Measurements from ENCODE around the gene WDR12.

Gene WDR12

DNA sequence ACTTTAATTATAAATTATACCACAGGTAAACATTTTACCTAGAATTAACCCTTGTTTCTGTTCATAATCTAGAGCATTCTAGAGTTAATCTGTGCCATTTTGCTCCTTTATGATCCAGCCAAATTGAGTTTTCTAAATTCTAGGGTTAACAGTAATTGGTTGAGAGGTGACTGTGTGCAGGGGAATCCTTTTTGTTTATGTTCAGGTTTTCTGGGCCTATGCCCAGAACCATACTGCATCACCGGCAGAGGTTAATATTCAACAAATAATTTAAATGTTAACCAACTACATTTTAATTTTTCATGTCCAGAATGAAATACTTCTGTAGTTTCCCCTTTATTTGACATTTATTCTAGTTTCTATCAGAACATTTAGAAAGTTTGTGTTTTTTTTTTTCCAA lies 32.9 kb upstream of the WDR12 start:
- TF ChIP-seq, protein P1, sequence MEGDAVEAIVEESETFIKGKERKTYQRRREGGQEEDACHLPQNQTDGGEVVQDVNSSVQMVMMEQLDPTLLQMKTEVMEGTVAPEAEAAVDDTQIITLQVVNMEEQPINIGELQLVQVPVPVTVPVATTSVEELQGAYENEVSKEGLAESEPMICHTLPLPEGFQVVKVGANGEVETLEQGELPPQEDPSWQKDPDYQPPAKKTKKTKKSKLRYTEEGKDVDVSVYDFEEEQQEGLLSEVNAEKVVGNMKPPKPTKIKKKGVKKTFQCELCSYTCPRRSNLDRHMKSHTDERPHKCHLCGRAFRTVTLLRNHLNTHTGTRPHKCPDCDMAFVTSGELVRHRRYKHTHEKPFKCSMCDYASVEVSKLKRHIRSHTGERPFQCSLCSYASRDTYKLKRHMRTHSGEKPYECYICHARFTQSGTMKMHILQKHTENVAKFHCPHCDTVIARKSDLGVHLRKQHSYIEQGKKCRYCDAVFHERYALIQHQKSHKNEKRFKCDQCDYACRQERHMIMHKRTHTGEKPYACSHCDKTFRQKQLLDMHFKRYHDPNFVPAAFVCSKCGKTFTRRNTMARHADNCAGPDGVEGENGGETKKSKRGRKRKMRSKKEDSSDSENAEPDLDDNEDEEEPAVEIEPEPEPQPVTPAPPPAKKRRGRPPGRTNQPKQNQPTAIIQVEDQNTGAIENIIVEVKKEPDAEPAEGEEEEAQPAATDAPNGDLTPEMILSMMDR (IDR thresholded peaks at IDR 0.05; ENCODE audit: insufficient read depth, low read length, poor library complexity, severe bottlenecking): no peak
- Histone ChIP-seq H3K36me3 (ENCODE audit: control insufficient read depth, insufficient read depth, low read length) (no peaks in the 10 kb centered on the region; the same call in 1 of the 2 replicates), H3K4me3 (replicated peaks; ENCODE audit: low read depth, low read length) (no peak overlapping the region), H3K27me3 (replicated peaks; ENCODE audit: control insufficient read depth, insufficient read depth, low read length) (no peaks in the 10 kb centered on the region)
- no peak for DNase-seq (ENCODE audit: extremely low read depth, insufficient read length)

DNA sequence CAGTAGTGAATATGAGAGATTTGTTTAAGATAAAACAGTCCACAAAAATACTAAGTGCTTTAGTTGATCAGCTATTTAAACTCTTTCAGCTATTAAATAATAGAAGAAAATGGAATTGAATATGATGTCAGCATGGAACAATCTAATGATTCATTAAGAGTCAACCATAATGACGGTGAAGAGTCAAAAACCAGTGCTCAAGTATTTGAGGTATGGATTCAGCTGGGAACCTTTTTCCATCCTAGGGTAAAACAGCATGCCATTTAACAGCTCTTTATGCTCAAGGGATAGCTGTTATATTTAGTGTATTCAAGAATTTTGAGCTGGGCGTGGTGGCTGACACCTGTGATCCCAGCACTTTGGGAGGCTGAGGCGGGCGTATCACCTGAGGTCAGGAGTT lies 30.3 kb upstream of the WDR12 start:
- TF ChIP-seq, protein P1 (IDR thresholded peaks at IDR 0.05; ENCODE audit: insufficient read depth, low read length, poor library complexity, severe bottlenecking): no peak
- no peak for DNase-seq (ENCODE audit: extremely low read depth, insufficient read length)
- H3K36me3 ChIP-seq (ENCODE audit: control insufficient read depth, insufficient read depth, low read length): no peaks in the 10 kb centered on the region; the same call in 1 of the 2 replicates
- no peak overlapping the region for H3K4me3 ChIP-seq (replicated peaks; ENCODE audit: low read depth, low read length)
- no peaks in the 10 kb centered on the region for H3K27me3 ChIP-seq (replicated peaks; ENCODE audit: control insufficient read depth, insufficient read depth, low read length)

DNA sequence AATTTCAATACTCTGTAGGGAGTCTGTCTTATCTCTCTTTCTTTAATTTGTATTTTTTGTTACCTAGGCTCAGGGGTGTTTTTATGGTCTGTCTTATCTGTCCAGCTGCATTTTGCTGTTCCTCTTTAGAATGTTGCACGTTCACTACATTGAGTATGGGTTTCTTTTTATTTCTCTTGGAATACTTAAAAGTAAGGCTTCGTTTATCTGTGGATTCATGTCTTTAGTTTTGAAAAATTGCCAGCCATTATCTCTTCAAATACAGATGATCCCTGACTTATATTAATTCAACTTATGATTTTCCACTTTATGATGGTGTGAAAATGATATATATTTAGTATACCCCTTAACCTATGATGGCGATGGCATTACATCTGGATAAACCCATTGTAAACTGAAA lies 27.5 kb upstream of the WDR12 start:
- H3K4me3 ChIP-seq (replicated peaks; ENCODE audit: low read depth, low read length): no peak overlapping the region
- H3K36me3 ChIP-seq (ENCODE audit: control insufficient read depth, insufficient read depth, low read length): no peaks in the 10 kb centered on the region; the same call in 1 of the 2 replicates
- no peak for DNase-seq (ENCODE audit: extremely low read depth, insufficient read length)
- H3K27me3 ChIP-seq (replicated peaks; ENCODE audit: control insufficient read depth, insufficient read depth, low read length): no peaks in the 10 kb centered on the region
- TF ChIP-seq, protein P1 (IDR thresholded peaks at IDR 0.05; ENCODE audit: insufficient read depth, low read length, poor library complexity, severe bottlenecking): no peak

DNA sequence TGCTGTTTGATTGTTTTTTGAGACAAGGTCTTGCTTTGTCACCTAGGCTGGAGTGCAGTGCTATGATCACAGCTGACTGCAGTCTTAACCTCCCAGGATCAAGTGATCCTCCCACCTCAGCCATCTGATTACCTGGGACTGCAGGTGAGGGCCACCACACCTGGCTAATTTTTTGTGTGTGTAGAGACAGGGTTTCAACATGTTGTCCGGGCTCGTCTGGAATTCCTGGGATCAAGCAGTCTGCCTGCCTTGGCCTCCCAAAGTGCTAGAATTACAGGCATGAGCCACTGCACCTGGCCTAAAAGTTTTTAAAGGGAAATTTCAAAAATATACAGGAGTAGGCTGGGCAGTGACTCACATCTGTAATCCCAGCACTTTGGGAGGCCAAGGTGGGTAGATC lies 23.0 kb upstream of the WDR12 start:
- TF ChIP-seq, protein P1 (IDR thresholded peaks at IDR 0.05; ENCODE audit: insufficient read depth, low read length, poor library complexity, severe bottlenecking): no peak
- no peak for DNase-seq (ENCODE audit: extremely low read depth, insufficient read length)
- H3K36me3 ChIP-seq (ENCODE audit: control insufficient read depth, insufficient read depth, low read length): no peaks in the 10 kb centered on the region
- H3K4me3 ChIP-seq (replicated peaks; ENCODE audit: low read depth, low read length): no peak overlapping the region
- H3K27me3 ChIP-seq (replicated peaks; ENCODE audit: control insufficient read depth, insufficient read depth, low read length): no peaks in the 10 kb centered on the region

DNA sequence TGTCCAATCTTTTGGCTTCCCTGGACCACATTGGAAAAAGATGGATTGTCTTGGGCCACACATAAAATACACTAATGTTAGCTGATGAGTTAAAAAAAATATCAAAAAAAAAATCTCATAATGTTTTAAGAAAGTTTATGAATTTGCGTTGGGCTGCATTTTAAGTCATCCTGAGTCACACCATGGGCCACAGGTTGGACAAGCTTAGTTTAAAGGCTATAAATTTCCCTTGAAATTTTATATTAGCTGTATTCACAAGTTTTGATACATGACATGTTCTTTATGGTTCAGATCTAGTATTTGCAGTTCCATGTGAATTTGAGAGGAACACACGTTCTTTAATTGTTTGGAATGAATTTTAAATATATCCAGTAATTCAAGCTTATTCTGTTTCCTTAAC lies 22.5 kb upstream of the WDR12 start:
- DNase-seq (ENCODE audit: extremely low read depth, insufficient read length): no peak
- Histone ChIP-seq H3K4me3 (replicated peaks; ENCODE audit: low read depth, low read length) (no peak overlapping the region), H3K36me3 (ENCODE audit: control insufficient read depth, insufficient read depth, low read length) (no peaks in the 10 kb centered on the region), H3K27me3 (replicated peaks; ENCODE audit: control insufficient read depth, insufficient read depth, low read length) (no peaks in the 10 kb centered on the region)
- TF ChIP-seq, protein P1 (IDR thresholded peaks at IDR 0.05; ENCODE audit: insufficient read depth, low read length, poor library complexity, severe bottlenecking): no peak

DNA sequence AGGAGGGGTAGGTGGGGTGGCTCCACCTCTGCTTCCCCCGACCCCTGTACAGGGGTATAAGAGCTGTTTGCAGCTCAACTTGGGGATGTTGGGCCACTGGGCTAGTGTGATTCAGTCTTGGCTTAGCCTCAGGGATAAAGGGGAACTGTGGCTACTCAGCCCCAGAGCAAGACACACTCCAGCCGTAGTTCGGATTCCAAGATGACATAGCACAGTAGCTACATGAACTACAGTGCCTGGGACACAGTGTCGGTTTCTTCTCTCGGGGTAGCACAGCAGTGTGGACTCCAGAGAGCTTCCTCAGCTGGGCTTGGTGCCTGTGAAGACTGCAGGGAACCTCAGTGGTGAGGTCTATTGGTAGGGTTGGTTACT lies 21.7 kb upstream of the WDR12 start:
- Histone ChIP-seq H3K4me3 (replicated peaks; ENCODE audit: low read depth, low read length) (no peak overlapping the region), H3K27me3 (replicated peaks; ENCODE audit: control insufficient read depth, insufficient read depth, low read length) (no peaks in the 10 kb centered on the region), H3K36me3 (ENCODE audit: control insufficient read depth, insufficient read depth, low read length) (no peaks in the 10 kb centered on the region)
- TF ChIP-seq, protein P1 (IDR thresholded peaks at IDR 0.05; ENCODE audit: insufficient read depth, low read length, poor library complexity, severe bottlenecking): no peak
- DNase-seq (ENCODE audit: extremely low read depth, insufficient read length): no peak
